HCT116 (cell line): ENCODE measurements around the gene COL23A1. TPM values are rescaled to one million over a fixed set of nuclear protein-coding genes. Genes with fewer than 3 reads are reported as not detected.

Experiments used
- ATAC-seq: fragments of 200-7000 bp; cut with Tn5 transposase; 2 replicates; pipeline ENCODE4 v1.9.1; 2020; ENCODE audit warnings: mild to moderate bottlenecking, moderate library complexity
- BruUV-seq: library from RNA; stranded (reverse); fragments of 400-500 nt; replicated peaks from 2 replicates; lab custom pipeline; 2021; lab: Mats Ljungman, UMichigan
- CTCF ChIA-PET: fragments of 300-600 bp; sonication (Branson Sonifier 250); formaldehyde crosslinking; loops from one replicate; lab custom pipeline; 2021; ENCODE audit warnings: antibody characterized with exemption; lab: Charles Lee
- POLR2A ChIA-PET: fragments of 300-600, 350-600 bp; sonication (Branson Sonifier 250); formaldehyde crosslinking; loops from one replicate; lab custom pipeline; 2021; ENCODE audit warnings: antibody characterized with exemption; lab: Charles Lee
- RAD21 ChIA-PET, 2 experiments: fragments of 300-600 bp; sonication (Branson Sonifier 250); formaldehyde crosslinking; loops; one replicate each; lab custom pipeline; 2023; ENCODE audit warnings: low total read pairs in 2 of 2; ENCODE audit not compliant: uncharacterized antibody in 2 of 2, unreplicated experiment in 2 of 2, low non-redundant PET in 1 of 2; lab: Charles Lee
- DNase-seq: peaks from one replicate; pipeline ENCODE4 v3.0.0-alpha.2; 2010; ENCODE audit warnings: low read depth, low spot score
- H2AFZ ChIP-seq: fragments of 200-600 bp; shearing (Covaris generic), sonication (generic); 2 replicates; pipeline ENCODE4 v1.6.1; 2017; ENCODE audit warnings: low read depth, mixed run types, mixed read lengths, antibody characterized with exemption, low read length; ENCODE audit not compliant: poor library complexity, severe bottlenecking
- H3K27ac ChIP-seq: 2 replicates; pipeline ENCODE4 v1.5.1; 2012; ENCODE audit warnings: low read depth, low read length
- H3K27me3 ChIP-seq: fragments of 200-600 bp; sonication (generic); 2 replicates; pipeline ENCODE4 v1.6.1; 2016; ENCODE audit warnings: mixed run types, low read length, mixed read lengths; ENCODE audit not compliant: insufficient read depth
- H3K36me3 ChIP-seq, 2 experiments: fragments of 200-500 bp in 1 of 2; fragments of 200-600 bp in 1 of 2; sonication (Bioruptor generic) in 1 of 2; sonication (generic) in 1 of 2; 2 replicates each; pipeline versions ENCODE4 v1.5.1 to v1.6.1; 2014 to 2016; ENCODE audit warnings: low read length in 2 of 2, inconsistent platforms in 1 of 2, mixed read lengths in 1 of 2, mixed run types in 1 of 2; ENCODE audit not compliant: insufficient read depth in 2 of 2, control insufficient read depth in 1 of 2
- H3K4me1 ChIP-seq, 2 experiments: fragments of 200-600 bp in 1 of 2; sonication (generic) in 1 of 2; 2 replicates each; pipeline versions ENCODE4 v1.5.1 to v1.6.1; 2012 to 2017; ENCODE audit warnings: low read length in 2 of 2, inconsistent platforms in 1 of 2, mild to moderate bottlenecking in 1 of 2, mixed read lengths in 1 of 2, mixed run types in 1 of 2, moderate library complexity in 1 of 2; ENCODE audit not compliant: insufficient read depth in 2 of 2, control insufficient read depth in 1 of 2
- H3K4me2 ChIP-seq: fragments of 200-600 bp; sonication (generic); 2 replicates; pipeline ENCODE4 v1.6.1; 2017; ENCODE audit warnings: mixed run types, low read length, mixed read lengths
- H3K4me3 ChIP-seq, 2 experiments: fragments of 200-600 bp in 1 of 2; sonication (generic) in 1 of 2; replicated peaks in 1 of 2; 2 replicates each; pipeline ENCODE4 v1.5.1; 2011 to 2016; ENCODE audit warnings: low read length in 2 of 2, control low read depth in 1 of 2, low read depth in 1 of 2, mild to moderate bottlenecking in 1 of 2, mixed read lengths in 1 of 2, mixed run types in 1 of 2
- H3K79me2 ChIP-seq: fragments of 200-600 bp; sonication (generic); 2 replicates; pipeline ENCODE4 v1.6.1; 2017; ENCODE audit warnings: mild to moderate bottlenecking, mixed run types, low read length, moderate library complexity, mixed read lengths; ENCODE audit not compliant: insufficient read depth
- H3K9ac ChIP-seq: fragments of 200-600 bp; sonication (generic); 2 replicates; pipeline ENCODE4 v1.6.1; 2016; ENCODE audit warnings: low read length, mixed read lengths
- H3K9me2 ChIP-seq: fragments of 200-600 bp; sonication (generic), shearing (Covaris generic); 2 replicates; pipeline ENCODE4 v1.6.1; 2017; ENCODE audit warnings: mixed run types, mild to moderate bottlenecking, moderate library complexity; ENCODE audit not compliant: insufficient read depth
- H3K9me3 ChIP-seq, 2 experiments: fragments of 200-500 bp in 1 of 2; fragments of 200-600 bp in 1 of 2; sonication (Bioruptor generic) in 1 of 2; sonication (generic) in 1 of 2; 2 replicates each; pipeline ENCODE4 v1.6.1; 2014 to 2017; ENCODE audit warnings: low read length in 2 of 2, mixed read lengths in 2 of 2, inconsistent platforms in 1 of 2, low read depth in 1 of 2, mild to moderate bottlenecking in 1 of 2, mixed run types in 1 of 2, moderate library complexity in 1 of 2; ENCODE audit not compliant: control insufficient read depth in 1 of 2, insufficient read depth in 1 of 2
- H4K20me1 ChIP-seq: fragments of 200-600 bp; sonication (generic), shearing (Covaris generic); 2 replicates; pipeline ENCODE4 v1.6.1; 2017; ENCODE audit warnings: mixed run types, mild to moderate bottlenecking, moderate library complexity; ENCODE audit not compliant: insufficient read depth
- ELF1 ChIP-seq: IDR thresholded peaks from 2 replicates; pipeline ENCODE4 v1.6.1; 2012; ENCODE audit warnings: low read depth, borderline replicate concordance
- EZH2 ChIP-seq: fragments of 200-600 bp; sonication (generic); IDR thresholded peaks from 2 replicates; pipeline ENCODE4 v1.6.1; 2017; ENCODE audit warnings: antibody characterized with exemption, mixed run types
- EZH2phosphoT487 ChIP-seq: fragments of 200-600 bp; IDR thresholded peaks from 2 replicates; pipeline ENCODE4 v1.6.1; 2018; ENCODE audit warnings: antibody characterized with exemption, borderline replicate concordance
- JUND ChIP-seq: IDR thresholded peaks from 2 replicates; pipeline ENCODE4 v1.6.1; 2012
- POLR2A ChIP-seq: IDR thresholded peaks from 2 replicates; pipeline ENCODE4 v1.7.0; 2011; ENCODE audit warnings: borderline replicate concordance; ENCODE audit not compliant: insufficient read depth, insufficient read length; ENCODE audit errors: extremely low read depth
- POLR2AphosphoS5 ChIP-seq: IDR thresholded peaks from 2 replicates; pipeline ENCODE4 v1.6.1; 2011; ENCODE audit warnings: mild to moderate bottlenecking, low read depth, low read length, moderate library complexity
- RAD21 ChIP-seq: IDR thresholded peaks from 2 replicates; pipeline ENCODE4 v1.6.1; 2012; ENCODE audit warnings: low read depth, mild to moderate bottlenecking
- SIN3A ChIP-seq: IDR thresholded peaks from 2 replicates; pipeline ENCODE4 v1.6.1; 2012; ENCODE audit warnings: low read depth
- SP1 ChIP-seq: IDR thresholded peaks from 2 replicates; pipeline ENCODE4 v1.6.1; 2012; ENCODE audit warnings: low read depth
- SRF ChIP-seq: IDR thresholded peaks from 2 replicates; pipeline ENCODE4 v1.6.1; 2012; ENCODE audit warnings: low read depth
- YY1 ChIP-seq: IDR thresholded peaks from 2 replicates; pipeline ENCODE4 v1.6.1; 2011; ENCODE audit warnings: low read length, low read depth, moderate library complexity, mild to moderate bottlenecking; ENCODE audit not compliant: insufficient replicate concordance; ENCODE audit errors: extremely low read depth
- ZFX ChIP-seq: fragments of 450-650 bp; IDR thresholded peaks from 2 replicates; pipeline ENCODE4 v1.6.1; 2017
- ZNF274 ChIP-seq: fragments of 200-500 bp; sonication (Bioruptor generic); IDR thresholded peaks from 2 replicates; pipeline ENCODE4 v1.6.1; 2014; ENCODE audit warnings: mild to moderate bottlenecking, low read depth, low read length, inconsistent platforms
- intact Hi-C: fragments of 100-400 bp; cut with micrococcal nuclease; formaldehyde crosslinking; loops from 2 replicates; pipeline ENCODE4 v1.10.0; 2022
- total RNA-seq: library from RNA; stranded (reverse); gene quantifications from one replicate; pipeline ENCODE4 v1.2.1, GENCODE V29; 2021; ENCODE audit not compliant: unreplicated experiment
- TF ChIP-seq, protein P1 (sequence below): IDR thresholded peaks from 2 replicates; pipeline ENCODE4 v1.6.1; 2012
- TF ChIP-seq, protein P2 (sequence below): IDR thresholded peaks from 2 replicates; pipeline ENCODE4 v1.6.1; 2012
- TF ChIP-seq, protein P3 (sequence below): IDR thresholded peaks from 2 replicates; pipeline ENCODE4 v1.6.1; 2012; ENCODE audit warnings: low read depth

COL23A1 gene
- total RNA-seq, 1 experiment from 2014 or later, result not detected

DNA sequence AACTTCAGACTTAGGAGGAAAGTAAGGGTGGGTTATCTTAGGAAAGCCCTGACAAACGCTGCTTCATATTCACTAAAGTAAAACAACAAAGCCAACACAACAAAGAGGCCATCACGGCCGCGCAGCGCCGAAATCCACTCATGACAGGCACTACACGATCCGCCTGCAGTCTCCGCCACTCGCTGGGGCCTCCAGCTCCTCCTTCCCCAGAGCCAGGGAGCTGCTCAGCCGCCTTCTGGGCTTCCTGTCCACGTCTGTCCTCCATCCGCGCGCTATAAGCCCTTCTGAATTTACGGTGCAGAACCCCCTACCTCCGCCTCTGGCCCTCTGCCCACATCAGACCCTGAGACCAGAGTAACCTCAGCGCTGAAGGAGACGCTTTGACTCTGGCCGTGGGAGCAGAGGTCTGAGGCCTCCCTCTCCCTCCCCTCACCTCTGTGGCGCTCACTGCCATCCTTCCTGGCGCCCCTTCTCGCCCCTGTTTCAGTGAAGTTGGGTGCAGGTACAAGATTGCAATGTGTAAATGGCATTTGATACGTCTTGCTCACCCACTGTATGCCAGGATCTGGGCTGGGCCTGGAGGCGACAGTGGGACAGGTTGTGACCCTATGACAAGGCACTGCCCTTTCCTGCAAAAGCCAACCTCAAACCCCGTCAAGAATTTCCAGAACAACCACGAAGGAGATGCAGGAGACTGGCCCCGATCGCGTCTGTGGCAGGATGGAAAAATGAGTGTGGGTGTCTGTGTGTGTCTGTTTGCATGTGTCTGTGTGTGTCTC is 282.7 kb downstream of the COL23A1 start:
- Histone ChIP-seq H3K79me2 (no peaks in the 10 kb centered on the region), H3K9ac (no peak overlapping the region), H3K9me2 (no peaks in the 10 kb centered on the region), H3K9me3 (no peaks in the 10 kb centered on the region), H2AFZ (no peak overlapping the region), H3K4me3 (no peak overlapping the region), H3K27ac (no peak overlapping the region), H3K4me1 (no peaks in the 10 kb centered on the region), H3K27me3 (peaks cover 3% of the 10 kb centered on the region; the same call in 1 of the 2 replicates), H4K20me1 (no peaks in the 10 kb centered on the region), H3K36me3 (no peaks in the 10 kb centered on the region), H3K4me2 (no peak overlapping the region)
- intact Hi-C loops, result no loop called here
- ATAC-seq (no peak), DNase-seq (no peak)
- POLR2A ChIA-PET, result no interaction called here
- no TSS peak for BruUV-seq
- RAD21 ChIA-PET, result no interaction called here
- CTCF ChIA-PET, result no interaction called here
- TF ChIP-seq EZH2phosphoT487, result no peak

DNA sequence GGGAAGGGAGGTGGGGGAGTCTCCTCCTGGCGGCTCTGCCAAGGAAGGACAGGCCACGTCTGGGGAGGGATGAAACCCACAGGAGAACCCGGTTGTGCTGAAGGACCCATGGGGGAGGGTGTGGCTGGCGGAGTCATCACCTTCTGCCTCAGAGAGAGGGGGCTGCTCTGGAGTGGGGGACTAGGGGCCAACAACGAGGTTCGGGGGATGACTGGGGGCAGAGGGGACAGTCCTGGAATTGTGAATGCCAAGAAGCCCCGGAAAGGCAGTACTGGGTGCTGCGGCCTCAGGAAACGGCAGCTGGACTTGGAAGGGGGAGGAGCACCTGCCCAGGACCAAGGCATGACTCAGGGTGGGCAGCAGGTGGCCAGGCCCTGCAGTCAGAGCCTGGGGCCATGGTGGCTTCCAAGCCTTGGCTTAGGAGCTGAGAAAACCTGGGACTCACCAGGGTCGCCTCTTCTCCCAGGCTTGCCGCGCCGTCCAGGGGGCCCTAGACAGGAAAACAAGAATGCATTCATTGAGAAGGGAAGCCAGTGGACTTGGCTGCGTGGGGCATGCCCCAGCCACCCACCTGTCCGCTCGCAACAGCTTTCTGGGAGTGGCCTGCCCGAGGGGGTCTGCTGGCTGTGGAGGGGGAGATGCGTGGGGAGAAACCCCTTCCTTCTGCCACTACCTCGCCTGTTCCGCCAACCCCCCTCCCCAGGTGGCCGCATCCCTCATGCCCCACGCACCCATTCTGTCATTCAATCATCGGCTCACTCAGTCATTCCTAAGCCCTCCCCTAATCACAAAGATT is 283.6 kb downstream of the COL23A1 start:
- H3K79me2 ChIP-seq, result no peaks in the 10 kb centered on the region
- no peaks in the 10 kb centered on the region for H3K9me3 ChIP-seq
- H3K4me3 ChIP-seq, result no peak overlapping the region
- no peak overlapping the region for H3K27ac ChIP-seq
- H3K4me1 ChIP-seq, result no peaks in the 10 kb centered on the region
- BruUV-seq, result no TSS peak
- no peaks in the 10 kb centered on the region for H3K36me3 ChIP-seq
- no peaks in the 10 kb centered on the region for H4K20me1 ChIP-seq
- DNase-seq, result no peak
- H3K9ac ChIP-seq, result no peak overlapping the region
- peak; percentile 47; the same call in 1 of the 2 replicates for ATAC-seq
- H2AFZ ChIP-seq, result no peak overlapping the region
- H3K4me2 ChIP-seq, result no peak overlapping the region
- intact Hi-C loops, result no loop called here
- ChIA-PET CTCF (no interaction called here), POLR2A (no interaction called here), RAD21 (no interaction called here)
- peaks cover 3% of the 10 kb centered on the region; the same call in 1 of the 2 replicates for H3K27me3 ChIP-seq
- H3K9me2 ChIP-seq, result no peaks in the 10 kb centered on the region
- TF ChIP-seq POLR2AphosphoS5 (no peak), RAD21 (no peak), EZH2 (no peak), ZFX (no peak), SRF (no peak), ELF1 (no peak), POLR2A (no peak), YY1 (no peak), SIN3A (no peak), EZH2phosphoT487 (no peak), ZNF274 (no peak), JUND (no peak), SP1 (no peak)
- TF ChIP-seq, protein P1, sequence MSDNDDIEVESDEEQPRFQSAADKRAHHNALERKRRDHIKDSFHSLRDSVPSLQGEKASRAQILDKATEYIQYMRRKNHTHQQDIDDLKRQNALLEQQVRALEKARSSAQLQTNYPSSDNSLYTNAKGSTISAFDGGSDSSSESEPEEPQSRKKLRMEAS, result no peak
- TF ChIP-seq, protein P2, sequence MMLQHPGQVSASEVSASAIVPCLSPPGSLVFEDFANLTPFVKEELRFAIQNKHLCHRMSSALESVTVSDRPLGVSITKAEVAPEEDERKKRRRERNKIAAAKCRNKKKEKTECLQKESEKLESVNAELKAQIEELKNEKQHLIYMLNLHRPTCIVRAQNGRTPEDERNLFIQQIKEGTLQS, result no peak
- TF ChIP-seq, protein P3, sequence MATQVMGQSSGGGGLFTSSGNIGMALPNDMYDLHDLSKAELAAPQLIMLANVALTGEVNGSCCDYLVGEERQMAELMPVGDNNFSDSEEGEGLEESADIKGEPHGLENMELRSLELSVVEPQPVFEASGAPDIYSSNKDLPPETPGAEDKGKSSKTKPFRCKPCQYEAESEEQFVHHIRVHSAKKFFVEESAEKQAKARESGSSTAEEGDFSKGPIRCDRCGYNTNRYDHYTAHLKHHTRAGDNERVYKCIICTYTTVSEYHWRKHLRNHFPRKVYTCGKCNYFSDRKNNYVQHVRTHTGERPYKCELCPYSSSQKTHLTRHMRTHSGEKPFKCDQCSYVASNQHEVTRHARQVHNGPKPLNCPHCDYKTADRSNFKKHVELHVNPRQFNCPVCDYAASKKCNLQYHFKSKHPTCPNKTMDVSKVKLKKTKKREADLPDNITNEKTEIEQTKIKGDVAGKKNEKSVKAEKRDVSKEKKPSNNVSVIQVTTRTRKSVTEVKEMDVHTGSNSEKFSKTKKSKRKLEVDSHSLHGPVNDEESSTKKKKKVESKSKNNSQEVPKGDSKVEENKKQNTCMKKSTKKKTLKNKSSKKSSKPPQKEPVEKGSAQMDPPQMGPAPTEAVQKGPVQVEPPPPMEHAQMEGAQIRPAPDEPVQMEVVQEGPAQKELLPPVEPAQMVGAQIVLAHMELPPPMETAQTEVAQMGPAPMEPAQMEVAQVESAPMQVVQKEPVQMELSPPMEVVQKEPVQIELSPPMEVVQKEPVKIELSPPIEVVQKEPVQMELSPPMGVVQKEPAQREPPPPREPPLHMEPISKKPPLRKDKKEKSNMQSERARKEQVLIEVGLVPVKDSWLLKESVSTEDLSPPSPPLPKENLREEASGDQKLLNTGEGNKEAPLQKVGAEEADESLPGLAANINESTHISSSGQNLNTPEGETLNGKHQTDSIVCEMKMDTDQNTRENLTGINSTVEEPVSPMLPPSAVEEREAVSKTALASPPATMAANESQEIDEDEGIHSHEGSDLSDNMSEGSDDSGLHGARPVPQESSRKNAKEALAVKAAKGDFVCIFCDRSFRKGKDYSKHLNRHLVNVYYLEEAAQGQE, result no peak
